Nucleus accumbens (tissue), 56 donors: ENCODE measurements around the gene ITIH4.

Experiments
- DNase-seq, 56 donors: peaks; one replicate each; lab custom pipeline; 2025; lab: John Stamatoyannopoulos, UW

ITIH4 gene

GRCh38 chr3:52809149-52809548 lies 21.3 kb downstream of the ITIH4 start:
- DNase-seq, result no peak

- DNase-seq, result no peak
Observed at GRCh38 chr3:52805270-52806039, 25.0 kb downstream of the ITIH4 start.

- no peak for DNase-seq
Observed at GRCh38 chr3:52801839-52802238, 28.6 kb downstream of the ITIH4 start.

- DNase-seq, result no peak
Observed at GRCh38 chr3:52800079-52800478, 30.4 kb downstream of the ITIH4 start.

GRCh38 chr3:52798978-52799476 lies 31.4 kb downstream of the ITIH4 start:
- peak in 11 of 56 donors; percentile 5 to 39 (median 18) for DNase-seq

- DNase-seq, result peak in 1 of 56 donors; percentile 20
Observed at GRCh38 chr3:52798376-52798977, 32.0 kb downstream of the ITIH4 start.

GRCh38 chr3:52796411-52796810 lies 34.1 kb downstream of the ITIH4 start:
- no peak for DNase-seq

- no peak for DNase-seq
Observed at GRCh38 chr3:52795298-52795900, 35.1 kb downstream of the ITIH4 start.

GRCh38 chr3:52794612-52795099 lies 35.8 kb downstream of the ITIH4 start, which contains the start of gene ITIH3:
TSS of gene ITIH3 (plus strand) at chr3:52794796. CDS start at chr3:52794804, 8 bp downstream.
- DNase-seq, result no peak

- no peak for DNase-seq
Observed at GRCh38 chr3:52793702-52794611, 36.5 kb downstream of the ITIH4 start.

- DNase-seq, result no peak
Observed at GRCh38 chr3:52792961-52793695, 37.3 kb downstream of the ITIH4 start.

GRCh38 chr3:52792413-52792812 lies 38.1 kb downstream of the ITIH4 start:
- no peak for DNase-seq

GRCh38 chr3:52791928-52792327 lies 38.5 kb downstream of the ITIH4 start:
- no peak for DNase-seq

GRCh38 chr3:52791366-52791765 lies 39.1 kb downstream of the ITIH4 start:
- no peak for DNase-seq

GRCh38 chr3:52790741-52791140 lies 39.7 kb downstream of the ITIH4 start:
- no peak for DNase-seq

- no peak for DNase-seq
Observed at GRCh38 chr3:52790337-52790736, 40.1 kb downstream of the ITIH4 start.

GRCh38 chr3:52789746-52790040 lies 40.8 kb downstream of the ITIH4 start:
- no peak for DNase-seq

- no peak for DNase-seq
Observed at GRCh38 chr3:52788890-52789745, 41.4 kb downstream of the ITIH4 start.
